Skeletal muscle cell (primary cell): ENCODE measurements around the gene FGF2.
"Not testable (repeated sequence)": the region's sequence is repeated elsewhere in the genome, so short reads cannot be mapped to it uniquely, and the experiment has no call there.

ENCODE experiments used
- DNase-seq: peaks from one replicate; pipeline ENCODE4 v3.0.0-alpha.2; 2010; ENCODE audit warnings: low read depth
- H3K4me3 ChIP-seq: 2 replicates; pipeline ENCODE4 v1.5.1; 2011; ENCODE audit warnings: low read depth, mild to moderate bottlenecking, control low read depth, low read length, moderate library complexity

FGF2 gene

DNA sequence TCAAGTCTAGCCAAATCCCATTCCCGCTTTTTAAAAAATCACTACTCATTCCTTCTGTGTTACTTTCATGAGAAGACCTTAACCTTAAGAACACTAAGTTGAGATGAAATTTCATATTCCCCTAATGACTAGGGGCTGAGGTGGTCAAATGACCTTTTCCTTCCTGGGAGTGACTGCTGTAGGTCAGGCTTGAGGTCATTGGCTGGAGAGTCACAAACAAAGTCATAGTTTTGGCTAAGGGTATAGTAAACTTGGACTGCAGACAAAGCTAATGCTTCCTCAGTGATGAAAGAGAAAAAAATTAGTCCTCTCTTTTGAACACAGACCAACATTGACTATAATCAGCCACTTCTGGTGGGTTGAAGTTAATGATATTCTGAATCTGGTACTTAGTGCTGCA, 16.0 kb upstream of the FGF2 start:
- no peak overlapping the region for H3K4me3 ChIP-seq
- DNase-seq: no peak

DNA sequence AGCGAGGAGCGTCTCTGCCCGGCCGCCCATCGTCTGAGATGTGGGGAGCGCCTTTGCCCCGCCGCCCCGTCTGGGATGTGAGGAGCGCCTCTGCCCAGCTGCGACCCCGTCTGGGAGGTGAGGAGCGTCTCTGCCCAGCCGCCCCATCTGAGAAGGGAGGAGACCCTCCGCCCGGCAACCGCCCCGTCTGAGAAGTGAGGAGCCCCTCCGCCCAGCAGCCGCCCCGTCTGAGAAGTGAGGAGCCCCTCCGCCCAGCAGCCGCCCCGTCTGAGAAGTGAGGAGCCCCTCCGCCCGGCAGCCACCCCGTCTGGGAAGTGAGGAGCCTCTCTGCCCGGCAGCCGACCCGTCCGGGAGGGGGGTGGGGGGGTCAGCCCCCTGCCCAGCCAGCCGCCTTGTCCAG, 14.8 kb upstream of the FGF2 start:
- DNase-seq, H3K4me3 ChIP-seq: not testable (repeated sequence)

DNA sequence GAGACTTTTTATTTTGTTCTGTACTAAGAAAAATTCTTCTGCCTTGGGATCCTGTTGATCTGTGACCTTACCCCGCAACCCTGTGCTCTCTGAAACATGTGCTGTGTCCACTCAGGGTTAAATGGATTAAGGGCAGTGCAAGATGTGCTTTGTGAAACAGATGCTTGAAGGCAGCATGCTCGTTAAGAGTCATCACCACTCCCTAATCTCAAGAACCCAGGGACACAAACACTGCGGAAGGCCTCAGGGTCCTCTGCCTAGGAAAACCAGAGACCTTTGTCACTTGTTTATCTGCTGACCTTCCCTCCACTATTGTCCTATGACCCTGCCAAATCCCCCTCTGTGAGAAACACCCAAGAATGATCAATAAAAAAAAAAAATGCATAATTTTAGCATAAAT, 13.8 kb upstream of the FGF2 start:
- H3K4me3 ChIP-seq, DNase-seq: not testable (repeated sequence)

DNA sequence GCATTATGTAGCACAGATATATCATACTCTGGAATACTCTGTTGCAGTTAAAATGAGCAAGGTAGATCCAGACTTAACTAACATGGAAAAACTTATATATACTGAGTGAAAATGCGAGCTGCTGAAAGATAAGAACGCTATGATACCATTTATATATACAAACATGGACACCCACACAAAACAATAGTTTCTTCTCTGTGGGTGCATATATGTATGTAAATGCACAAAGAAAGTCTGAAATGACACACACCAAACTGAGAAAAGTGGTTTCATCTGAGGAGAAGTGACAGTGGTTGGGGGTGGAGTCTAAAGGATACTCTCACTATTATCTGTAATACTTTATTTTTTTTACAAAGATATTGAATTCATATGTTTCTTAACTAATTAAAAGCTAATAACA, 12.2 kb upstream of the FGF2 start:
- H3K4me3 ChIP-seq: no peak overlapping the region
- no peak for DNase-seq

DNA sequence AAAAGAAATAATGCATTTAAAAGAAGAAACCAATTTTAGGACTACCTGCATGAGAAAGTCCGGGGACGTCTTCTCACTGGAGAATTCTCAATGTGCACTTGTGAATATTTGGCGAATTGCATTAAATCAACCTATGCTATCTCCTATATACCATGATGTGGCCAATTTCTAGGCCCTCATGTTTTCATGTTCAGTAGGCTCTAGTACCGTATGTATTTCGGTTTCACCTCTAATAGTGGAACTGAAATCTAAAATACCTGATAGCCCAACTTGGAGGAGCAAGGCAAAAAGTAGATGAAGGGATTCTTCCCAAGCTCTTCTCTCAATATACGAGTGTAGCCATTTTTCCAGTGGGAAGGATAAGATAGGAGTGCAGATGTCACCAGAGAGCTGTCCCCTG, 11.4 kb upstream of the FGF2 start:
- no peak for DNase-seq

DNA sequence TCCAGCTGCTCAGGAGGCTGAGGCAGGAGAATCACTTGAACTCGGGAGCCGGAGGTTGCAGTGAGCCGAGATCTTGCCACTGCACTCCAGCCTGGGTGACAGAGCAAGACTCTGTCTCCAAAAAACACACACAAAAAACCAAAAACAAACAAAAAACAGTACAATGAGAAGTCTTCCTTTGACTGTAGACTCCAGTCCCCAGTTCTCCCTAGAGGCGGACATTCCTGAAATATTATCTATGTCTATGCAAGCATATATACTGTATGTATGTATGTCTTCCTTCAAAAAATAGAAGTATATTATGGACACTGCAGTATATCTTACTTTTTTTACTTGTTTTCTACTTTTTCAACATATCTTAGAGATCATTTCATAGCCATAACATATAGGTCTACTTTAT, 10.2 kb upstream of the FGF2 start:
- no peak overlapping the region for H3K4me3 ChIP-seq
- DNase-seq: no peak

More for the DNA sequence above, 11.4 kb upstream of the FGF2 start:
- no peak overlapping the region for H3K4me3 ChIP-seq

DNA sequence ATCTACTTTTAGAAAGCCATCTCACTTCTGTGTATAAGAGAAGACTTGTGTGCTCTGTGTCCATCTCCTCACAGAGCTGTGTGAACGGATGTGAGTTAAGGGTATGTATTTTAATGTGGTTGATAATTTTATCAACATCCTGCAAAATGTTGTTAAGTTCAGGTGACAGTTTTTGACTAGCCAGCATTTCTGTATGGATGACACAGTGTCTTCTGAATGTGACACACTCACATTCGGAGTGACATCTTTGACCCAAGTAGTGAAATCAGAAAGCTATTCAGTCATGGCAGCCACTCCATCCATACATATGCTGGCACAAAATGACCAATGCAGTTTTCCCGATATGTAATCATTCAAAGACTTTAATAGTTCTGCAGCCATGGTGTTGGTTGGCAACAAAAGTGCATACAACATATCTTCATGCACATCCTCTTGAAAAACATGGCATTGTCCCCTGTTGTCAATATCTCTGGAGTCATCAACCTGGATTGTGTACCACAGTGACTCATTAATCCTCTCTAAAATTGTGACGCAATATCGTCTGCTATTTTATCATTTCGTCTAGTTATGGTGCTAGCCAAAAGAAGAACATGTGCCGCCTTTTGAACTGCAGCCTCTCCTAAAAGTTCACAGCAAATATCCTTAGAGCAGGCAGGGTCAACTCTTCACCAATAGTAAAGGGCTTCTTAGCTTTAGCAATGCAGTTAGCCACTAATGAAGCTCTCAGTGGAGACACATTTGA, 6.8 kb upstream of the FGF2 start:
- no peak for DNase-seq
- no peak overlapping the region for H3K4me3 ChIP-seq

DNA sequence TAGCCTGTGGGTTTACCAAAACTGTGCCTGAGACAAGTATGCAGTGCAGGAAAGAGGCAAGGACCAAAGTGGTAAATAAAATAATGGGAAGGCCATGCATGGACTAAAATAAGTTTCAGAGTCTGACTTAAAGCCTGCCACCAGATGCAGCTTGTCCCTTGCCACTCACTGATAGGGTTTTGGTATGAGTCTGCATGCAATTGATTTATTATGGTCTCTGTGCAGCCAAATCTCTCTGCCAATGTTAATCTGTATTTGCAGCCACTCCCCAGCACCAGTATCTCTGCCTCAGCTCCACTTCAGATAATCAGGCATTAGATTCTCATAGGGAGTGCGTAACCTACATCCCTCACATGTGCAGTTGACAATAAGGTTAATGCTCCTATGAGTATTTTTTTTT, 5.5 kb upstream of the FGF2 start:
- H3K4me3 ChIP-seq: no peak overlapping the region
- no peak for DNase-seq

DNA sequence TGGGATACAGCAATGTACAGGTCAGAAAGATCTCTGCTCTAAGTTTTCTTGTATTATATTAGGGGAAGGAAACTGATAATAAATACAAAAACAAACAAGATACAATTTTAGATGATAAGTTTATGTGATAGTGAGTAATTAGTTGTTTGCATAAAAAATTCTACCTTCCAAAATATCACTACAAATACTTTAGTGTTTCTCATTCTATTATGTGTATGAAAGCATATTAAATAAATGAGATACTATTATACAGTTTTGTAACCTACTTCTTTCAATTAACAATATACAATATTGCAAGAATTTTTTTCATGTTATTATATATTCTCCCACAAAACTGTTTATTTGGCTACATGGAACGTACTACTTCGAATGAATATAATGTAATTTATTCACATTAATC, 4.2 kb upstream of the FGF2 start:
- no peak for DNase-seq
- H3K4me3 ChIP-seq: no peak overlapping the region

DNA sequence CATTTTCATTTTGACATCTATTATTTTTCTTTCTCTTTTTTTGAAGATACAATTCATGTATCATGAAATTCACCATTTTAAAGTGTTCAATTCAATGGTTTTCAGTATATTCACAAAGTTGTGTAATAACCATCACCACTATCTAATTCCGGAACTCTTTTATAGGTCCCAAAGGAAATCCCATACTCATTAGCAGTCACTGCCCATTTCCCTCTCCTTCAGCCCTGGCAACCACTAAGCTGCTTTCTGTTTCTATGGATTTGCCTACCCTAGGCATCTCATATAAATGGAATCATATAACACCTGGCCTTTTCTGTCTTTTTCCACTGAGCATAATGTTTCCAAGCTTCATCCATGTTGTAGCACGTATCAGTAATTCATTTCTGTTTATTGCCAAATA, 3.2 kb upstream of the FGF2 start:
- H3K4me3 ChIP-seq: no peak overlapping the region
- no peak for DNase-seq

DNA sequence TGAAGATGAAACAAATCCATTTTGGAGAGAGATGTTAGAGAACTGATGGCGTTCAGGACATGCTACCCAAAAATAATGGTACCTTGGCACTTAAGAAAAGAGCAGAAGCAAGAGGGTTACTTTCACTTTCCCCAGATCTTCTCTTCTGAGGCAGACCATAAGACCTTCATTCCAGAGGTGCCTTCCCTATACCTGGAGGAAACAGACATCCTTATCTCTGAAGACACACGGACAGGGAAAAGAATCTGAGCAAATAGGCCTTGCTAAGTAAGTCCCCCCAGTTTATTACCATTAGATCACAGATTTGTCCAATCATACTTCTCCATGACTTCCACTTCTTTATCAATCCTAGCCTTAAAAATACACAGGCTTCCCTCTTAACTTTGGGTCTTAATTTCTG, 2.0 kb upstream of the FGF2 start:
- no peak overlapping the region for H3K4me3 ChIP-seq
- DNase-seq: no peak

DNA sequence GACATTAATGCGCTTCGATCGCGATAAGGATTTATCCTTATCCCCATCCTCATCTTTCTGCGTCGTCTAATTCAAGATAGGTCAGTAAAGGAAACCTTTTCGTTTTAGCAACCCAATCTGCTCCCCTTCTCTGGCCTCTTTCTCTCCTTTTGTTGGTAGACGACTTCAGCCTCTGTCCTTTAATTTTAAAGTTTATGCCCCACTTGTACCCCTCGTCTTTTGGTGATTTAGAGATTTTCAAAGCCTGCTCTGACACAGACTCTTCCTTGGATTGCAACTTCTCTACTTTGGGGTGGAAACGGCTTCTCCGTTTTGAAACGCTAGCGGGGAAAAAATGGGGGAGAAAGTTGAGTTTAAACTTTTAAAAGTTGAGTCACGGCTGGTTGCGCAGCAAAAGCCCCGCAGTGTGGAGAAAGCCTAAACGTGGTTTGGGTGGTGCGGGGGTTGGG, 528 bp upstream of the FGF2 start:
- no peak for DNase-seq
- peak overlapping the region; percentile 85 for H3K4me3 ChIP-seq

DNA sequence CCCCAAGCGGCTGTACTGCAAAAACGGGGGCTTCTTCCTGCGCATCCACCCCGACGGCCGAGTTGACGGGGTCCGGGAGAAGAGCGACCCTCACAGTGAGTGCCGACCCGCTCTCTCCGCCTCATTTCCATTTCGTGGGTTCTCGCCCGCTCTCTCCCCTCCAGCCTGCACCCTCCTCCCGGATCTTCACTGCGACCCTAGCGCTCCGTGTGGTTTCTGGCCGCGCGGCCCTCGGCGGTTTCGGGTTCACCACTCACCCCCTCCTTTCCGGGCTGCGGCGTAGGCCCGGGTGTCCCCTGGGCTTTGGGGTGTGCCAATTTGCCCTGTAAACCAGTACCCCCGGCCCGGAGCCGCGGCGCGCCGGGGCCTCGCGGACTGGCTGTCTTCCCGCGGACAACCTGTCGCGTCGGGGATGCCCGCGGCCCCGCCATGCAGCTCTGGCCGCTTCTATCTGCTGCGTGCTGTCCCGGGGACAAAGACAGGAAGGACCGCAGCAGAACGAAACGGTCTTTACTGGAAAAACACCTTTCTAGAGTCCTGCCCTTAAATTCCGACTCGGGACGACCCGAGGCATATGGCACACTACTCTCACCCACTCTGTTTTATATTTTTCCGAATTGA, 737 bp downstream of the FGF2 start:
- peak overlapping the region; percentile 85 for H3K4me3 ChIP-seq
- no peak for DNase-seq

DNA sequence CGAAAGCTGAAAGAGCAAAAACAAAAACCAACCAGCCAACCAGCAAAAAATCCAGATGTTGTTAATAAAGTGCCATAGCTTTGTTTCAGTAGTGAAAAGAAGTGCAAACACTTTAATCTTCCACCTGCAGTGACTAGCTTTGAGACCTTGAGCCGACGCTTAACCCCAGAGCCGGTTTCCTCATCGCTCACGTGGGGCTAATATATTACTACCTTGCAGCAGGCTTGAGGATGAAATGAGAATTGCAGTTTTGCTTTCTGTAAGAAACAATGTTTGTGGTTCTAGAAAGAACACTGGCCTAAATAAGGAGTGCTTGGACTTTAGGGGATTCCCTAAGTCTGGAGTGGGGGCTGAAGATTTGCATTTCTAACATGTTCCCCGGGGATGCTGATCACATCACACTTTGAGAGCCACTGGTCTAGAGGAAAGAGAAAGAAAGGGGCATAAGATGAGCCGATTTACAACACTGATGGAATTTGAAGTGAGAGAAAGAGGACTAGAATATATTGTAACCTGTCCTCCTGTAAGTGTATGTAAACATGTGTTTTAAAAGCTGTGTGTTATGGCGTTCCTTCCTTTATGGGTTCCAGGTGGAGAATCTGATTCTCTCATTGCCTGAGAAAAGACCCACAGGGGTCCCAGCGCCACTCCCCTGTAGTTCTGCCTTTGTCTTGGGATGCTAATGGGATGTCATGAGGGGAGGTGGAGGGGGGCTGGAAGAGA, 1.4 kb downstream of the FGF2 start:
- DNase-seq: no peak
- peak overlapping the region; percentile 85 for H3K4me3 ChIP-seq

DNA sequence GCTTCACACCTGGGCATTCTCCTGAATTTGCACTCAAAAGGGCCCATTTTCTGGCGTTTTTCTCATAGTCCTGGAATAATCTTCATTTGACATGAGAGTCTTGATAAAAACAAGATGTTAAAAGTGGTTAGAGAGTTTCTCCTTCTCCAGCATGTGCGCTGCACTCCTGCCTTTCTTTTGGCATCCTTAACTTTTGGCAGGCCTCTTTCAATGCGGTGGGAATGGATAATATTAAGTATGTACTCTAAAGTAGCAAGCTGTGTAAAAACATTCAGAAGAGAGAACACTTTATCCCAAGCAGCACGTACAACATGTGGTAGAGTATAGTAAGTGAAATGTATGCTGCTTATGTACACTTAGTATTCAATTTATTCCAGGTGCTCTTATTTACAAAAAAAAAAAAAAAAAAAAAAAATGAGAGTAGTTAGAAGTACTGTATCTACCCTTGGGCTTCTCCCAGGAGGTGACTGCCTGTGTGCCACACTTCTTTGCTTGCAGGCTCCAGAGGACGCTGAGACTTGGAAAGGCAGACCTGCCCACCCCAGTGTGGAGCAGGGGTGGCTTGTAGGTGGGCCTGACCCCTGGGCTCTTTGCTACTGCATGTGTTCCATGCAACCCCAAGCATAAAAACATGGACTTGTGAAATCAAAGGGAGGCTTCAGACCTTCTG, 3.9 kb downstream of the FGF2 start:
- DNase-seq: no peak
- H3K4me3 ChIP-seq: peak overlapping the region; percentile 85

DNA sequence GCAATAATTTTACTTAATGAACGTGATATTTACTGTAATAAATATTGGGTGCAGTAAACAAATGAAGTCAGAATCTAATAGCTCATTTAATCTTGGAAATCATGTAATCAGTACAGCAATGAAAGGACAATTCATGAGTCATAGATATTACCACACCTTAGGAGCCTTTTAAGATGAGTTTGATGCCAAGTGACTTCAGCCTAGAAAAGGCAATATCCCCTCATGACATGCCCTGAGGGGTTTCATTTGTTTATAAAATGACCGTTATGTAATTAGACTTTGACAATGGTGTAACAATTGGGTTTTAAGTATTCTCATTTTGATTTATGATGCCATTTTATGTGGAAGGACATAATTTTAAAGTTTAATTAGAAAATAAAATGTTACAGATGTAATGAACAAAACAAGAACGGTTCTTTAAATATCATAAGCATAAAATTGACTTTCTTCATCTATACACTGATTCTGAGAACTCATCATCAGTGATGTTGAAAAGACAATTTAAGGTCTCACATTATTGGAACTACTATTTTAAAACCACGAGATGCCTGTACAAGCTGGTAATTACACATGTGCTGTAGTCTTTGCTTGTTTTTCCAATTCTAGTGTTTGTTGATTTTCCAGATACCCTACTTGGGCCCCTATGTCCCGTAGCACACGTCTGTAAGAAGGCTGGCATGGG, 5.0 kb downstream of the FGF2 start:
- H3K4me3 ChIP-seq: no peak overlapping the region
- DNase-seq: no peak

DNA sequence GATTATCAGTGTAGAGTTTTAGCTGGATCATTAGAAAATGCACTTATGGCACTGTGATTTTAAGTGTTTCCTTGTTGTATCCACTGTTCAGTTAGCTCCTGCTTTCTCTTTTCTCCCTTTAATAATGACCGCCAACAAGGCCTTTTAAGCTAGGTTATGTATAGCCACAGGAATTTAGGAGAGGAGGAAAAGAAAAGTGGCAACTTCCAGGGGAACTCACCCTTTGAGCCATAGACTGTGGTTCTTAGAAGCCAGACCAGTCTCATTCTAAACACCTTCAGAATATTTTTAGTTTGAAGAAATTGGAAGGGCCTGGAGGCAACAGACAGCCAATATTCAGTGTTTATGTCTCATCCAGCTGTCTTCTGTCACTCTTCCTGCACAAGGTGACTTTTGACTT, 6.1 kb downstream of the FGF2 start:
- no peak overlapping the region for H3K4me3 ChIP-seq
- no peak for DNase-seq

DNA sequence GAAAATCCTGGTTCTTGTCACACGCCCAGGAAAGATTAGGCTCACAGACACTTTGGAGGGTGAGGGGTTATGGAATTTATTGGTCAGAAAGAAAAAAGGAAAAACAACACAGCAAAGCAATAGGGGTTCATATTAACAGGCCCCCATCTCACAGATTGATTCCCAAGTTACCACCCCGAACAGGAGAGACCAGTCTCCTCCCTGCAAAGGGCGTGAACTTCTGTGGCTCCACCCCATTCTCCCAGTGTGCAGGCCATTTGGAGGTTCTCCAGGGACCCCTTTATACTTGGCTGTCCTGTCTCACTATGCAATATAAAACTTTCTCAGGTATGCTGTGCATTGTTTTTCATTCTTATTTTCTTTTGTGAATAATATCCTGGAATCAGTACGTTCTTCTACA, 7.4 kb downstream of the FGF2 start:
- no peak overlapping the region for H3K4me3 ChIP-seq
- no peak for DNase-seq

DNA sequence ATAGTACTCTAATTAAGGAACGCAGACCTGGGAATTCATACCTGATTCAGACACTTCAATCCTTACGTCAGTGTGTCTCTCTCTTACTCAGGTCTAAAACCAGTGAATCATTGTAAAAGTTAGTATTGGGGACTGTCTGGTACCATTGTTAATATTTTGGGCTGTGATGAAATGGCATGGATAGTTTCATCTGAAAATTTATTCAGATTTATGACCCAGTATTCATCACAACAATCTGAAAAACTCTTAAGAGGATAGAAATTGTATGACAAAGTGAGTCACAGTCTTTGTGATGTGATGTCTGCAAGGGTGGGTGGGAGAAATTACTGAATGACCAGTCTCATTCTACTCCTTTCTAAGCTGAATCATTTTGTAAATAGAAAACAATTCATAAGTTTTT, 10.3 kb downstream of the FGF2 start:
- H3K4me3 ChIP-seq: no peak overlapping the region
- DNase-seq: no peak

DNA sequence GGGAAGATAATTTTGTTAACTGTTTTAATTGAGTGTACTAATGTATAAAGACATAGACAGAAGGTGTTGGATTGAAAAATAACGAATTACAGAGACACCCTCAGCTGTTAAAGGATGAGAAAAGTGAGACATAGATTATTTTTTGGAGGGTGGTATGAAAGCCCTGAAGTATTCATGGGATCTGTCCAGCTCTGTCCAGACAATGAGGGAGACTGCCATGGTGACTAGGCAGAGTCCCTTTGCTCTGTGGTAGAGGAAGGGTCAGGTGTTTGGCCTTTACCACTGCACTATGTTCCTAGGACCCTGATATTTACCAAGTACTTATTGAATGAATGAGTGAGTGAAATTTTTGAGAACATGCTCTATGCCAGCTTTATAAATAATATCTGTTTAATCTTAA, 11.4 kb downstream of the FGF2 start:
- H3K4me3 ChIP-seq: no peak overlapping the region
- DNase-seq: no peak
